Measurements from ENCODE around the gene CCL18.

- TF ChIP-seq, protein P1, sequence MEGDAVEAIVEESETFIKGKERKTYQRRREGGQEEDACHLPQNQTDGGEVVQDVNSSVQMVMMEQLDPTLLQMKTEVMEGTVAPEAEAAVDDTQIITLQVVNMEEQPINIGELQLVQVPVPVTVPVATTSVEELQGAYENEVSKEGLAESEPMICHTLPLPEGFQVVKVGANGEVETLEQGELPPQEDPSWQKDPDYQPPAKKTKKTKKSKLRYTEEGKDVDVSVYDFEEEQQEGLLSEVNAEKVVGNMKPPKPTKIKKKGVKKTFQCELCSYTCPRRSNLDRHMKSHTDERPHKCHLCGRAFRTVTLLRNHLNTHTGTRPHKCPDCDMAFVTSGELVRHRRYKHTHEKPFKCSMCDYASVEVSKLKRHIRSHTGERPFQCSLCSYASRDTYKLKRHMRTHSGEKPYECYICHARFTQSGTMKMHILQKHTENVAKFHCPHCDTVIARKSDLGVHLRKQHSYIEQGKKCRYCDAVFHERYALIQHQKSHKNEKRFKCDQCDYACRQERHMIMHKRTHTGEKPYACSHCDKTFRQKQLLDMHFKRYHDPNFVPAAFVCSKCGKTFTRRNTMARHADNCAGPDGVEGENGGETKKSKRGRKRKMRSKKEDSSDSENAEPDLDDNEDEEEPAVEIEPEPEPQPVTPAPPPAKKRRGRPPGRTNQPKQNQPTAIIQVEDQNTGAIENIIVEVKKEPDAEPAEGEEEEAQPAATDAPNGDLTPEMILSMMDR (IDR thresholded peaks at IDR 0.05; ENCODE audit: poor library complexity, severe bottlenecking), result no peak
- TF ChIP-seq EZH2 (IDR thresholded peaks at IDR 0.05; ENCODE audit: borderline replicate concordance, insufficient read depth, low read length, poor library complexity, severe bottlenecking), result no peak
- no peak for TF ChIP-seq RAD21 (conservative IDR thresholded peaks at IDR 0.05)
- no peak for TF ChIP-seq EP300 (conservative IDR thresholded peaks at IDR 0.05; ENCODE audit: poor library complexity, severe bottlenecking)
- TF ChIP-seq POLR2AphosphoS5 (IDR thresholded peaks at IDR 0.05), result no peak
- no peak for TF ChIP-seq MXI1 (conservative IDR thresholded peaks at IDR 0.05; ENCODE audit: poor library complexity, severe bottlenecking)
- TF ChIP-seq TAF1 (IDR thresholded peaks at IDR 0.05; ENCODE audit: low read depth), result no peak
Measured at GRCh38 chr17:36072431-36073121, 8.5 kb downstream of the CCL18 start.
